H9 (cell line): ENCODE data around the gene PTRHD1. TPM values are rescaled to one million over a fixed set of nuclear protein-coding genes. Genes with fewer than 3 reads are reported as not detected.

Source experiments
- DNase-seq: peaks from one replicate; pipeline ENCODE4 v3.0.0-alpha.2; 2017
- H2AFZ ChIP-seq: one replicate; pipeline ENCODE4 v1.6.1; 2013; ENCODE audit warnings: mild to moderate bottlenecking, low read length, control low read depth, moderate library complexity
- H2AK5ac ChIP-seq: 2 replicates; pipeline ENCODE4 v1.6.1; 2013; ENCODE audit warnings: low read length, control low read depth, mixed read lengths; ENCODE audit not compliant: insufficient read length
- H2BK120ac ChIP-seq: one replicate; pipeline ENCODE4 v1.6.1; 2013; ENCODE audit warnings: low read depth, mild to moderate bottlenecking, low read length, control low read depth, inconsistent platforms; ENCODE audit not compliant: poor library complexity, severe bottlenecking
- H2BK12ac ChIP-seq: 2 replicates; pipeline ENCODE4 v1.6.1; 2013; ENCODE audit warnings: low read length, control low read depth, mixed read lengths, low read depth; ENCODE audit not compliant: insufficient read length
- H2BK15ac ChIP-seq: 2 replicates; pipeline ENCODE4 v1.6.1; 2013; ENCODE audit warnings: low read depth, low read length, control low read depth
- H2BK20ac ChIP-seq: one replicate; pipeline ENCODE4 v1.6.1; 2013; ENCODE audit warnings: low read depth, mild to moderate bottlenecking, low read length, control low read depth, inconsistent platforms; ENCODE audit not compliant: poor library complexity, severe bottlenecking
- H2BK5ac ChIP-seq: 2 replicates; pipeline ENCODE4 v1.6.1; 2013; ENCODE audit warnings: low read length, control low read depth, mixed read lengths; ENCODE audit not compliant: insufficient read length
- H3K14ac ChIP-seq: 2 replicates; pipeline ENCODE4 v1.6.1; 2013; ENCODE audit warnings: low read length, control low read depth; ENCODE audit not compliant: insufficient read depth
- H3K18ac ChIP-seq: 2 replicates; pipeline ENCODE4 v1.6.1; 2013; ENCODE audit warnings: low read depth, mild to moderate bottlenecking, mixed read lengths, low read length, control low read depth; ENCODE audit not compliant: insufficient read length
- H3K23ac ChIP-seq: 2 replicates; pipeline ENCODE4 v1.6.1; 2013; ENCODE audit warnings: low read length, control low read depth, mixed read lengths, low read depth; ENCODE audit not compliant: insufficient read length
- H3K23me2 ChIP-seq: 2 replicates; pipeline ENCODE4 v1.6.1; 2013; ENCODE audit warnings: low read depth, mild to moderate bottlenecking, mixed read lengths, low read length, control low read depth; ENCODE audit not compliant: insufficient read length, poor library complexity, severe bottlenecking
- H3K27ac ChIP-seq: 2 replicates; pipeline ENCODE4 v1.5.1; 2013; ENCODE audit warnings: low read length, control low read depth, mixed read lengths, low read depth; ENCODE audit not compliant: insufficient read length
- H3K27me3 ChIP-seq: 2 replicates; pipeline ENCODE4 v1.6.1; 2013; ENCODE audit warnings: low read length, control low read depth, inconsistent platforms; ENCODE audit not compliant: insufficient read depth
- H3K4ac ChIP-seq: 2 replicates; pipeline ENCODE4 v1.6.1; 2013; ENCODE audit warnings: low read depth, mild to moderate bottlenecking, control low read depth, inconsistent platforms, low read length, moderate library complexity
- H3K4me1 ChIP-seq: 2 replicates; pipeline ENCODE4 v1.6.1; 2013; ENCODE audit warnings: low read length, control low read depth, inconsistent platforms; ENCODE audit not compliant: insufficient read depth
- H3K4me2 ChIP-seq: 2 replicates; pipeline ENCODE4 v1.6.1; 2013; ENCODE audit warnings: low read length, control low read depth, mixed read lengths; ENCODE audit not compliant: insufficient read length, insufficient read depth
- H3K56ac ChIP-seq: 2 replicates; pipeline ENCODE4 v1.6.1; 2013; ENCODE audit warnings: low read depth, mild to moderate bottlenecking, mixed read lengths, low read length, control low read depth; ENCODE audit not compliant: insufficient read length
- H3K79me1 ChIP-seq: 2 replicates; pipeline ENCODE4 v1.6.1; 2013; ENCODE audit warnings: low read depth, mild to moderate bottlenecking, moderate library complexity, low read length, control low read depth, inconsistent platforms; ENCODE audit not compliant: insufficient read depth, poor library complexity, severe bottlenecking
- H3K79me2 ChIP-seq: 2 replicates; pipeline ENCODE4 v1.6.1; 2013; ENCODE audit warnings: low read length, control low read depth, inconsistent platforms; ENCODE audit not compliant: insufficient read depth
- H3K9ac ChIP-seq: 2 replicates; pipeline ENCODE4 v1.6.1; 2013; ENCODE audit warnings: low read length, control low read depth, mixed read lengths; ENCODE audit not compliant: insufficient read length; ENCODE audit errors: extremely low read depth
- H3K9me3 ChIP-seq: one replicate; pipeline ENCODE4 v1.6.1; 2013; ENCODE audit warnings: low read depth, low read length, inconsistent platforms; ENCODE audit not compliant: control insufficient read depth
- H3T11ph ChIP-seq: one replicate; pipeline ENCODE4 v1.6.1; 2013; ENCODE audit warnings: mild to moderate bottlenecking, low read length, control low read depth, inconsistent platforms
- H4K20me1 ChIP-seq: one replicate; pipeline ENCODE4 v1.6.1; 2013; ENCODE audit not compliant: control insufficient read depth, insufficient read length, insufficient read depth
- H4K5ac ChIP-seq: 2 replicates; pipeline ENCODE4 v1.6.1; 2013; ENCODE audit warnings: low read depth, mild to moderate bottlenecking, mixed read lengths, low read length, control low read depth; ENCODE audit not compliant: insufficient read length
- H4K8ac ChIP-seq: replicated peaks from 2 replicates; pipeline ENCODE4 v1.6.1; 2013; ENCODE audit warnings: low read length, control low read depth, mixed read lengths, low read depth; ENCODE audit not compliant: insufficient read length
- H4K91ac ChIP-seq: 2 replicates; pipeline ENCODE4 v1.6.1; 2013; ENCODE audit warnings: low read depth, mild to moderate bottlenecking, moderate library complexity, mixed read lengths, low read length, control low read depth; ENCODE audit not compliant: insufficient read length
- H3K27ac Mint-ChIP-seq, 3 experiments: 2 replicates in 2 of 3; 3 replicates in 1 of 3; pipeline ENCODE4 v1.8.0; 2020 to 2021; ENCODE audit warnings: mixed read lengths in 3 of 3, mild to moderate bottlenecking in 1 of 3, moderate library complexity in 1 of 3
- H3K27me3 Mint-ChIP-seq: 2 replicates; pipeline ENCODE4 v1.8.0; 2021; ENCODE audit warnings: low read depth, mild to moderate bottlenecking, moderate library complexity, mixed read lengths
- H3K36me3 Mint-ChIP-seq, 3 experiments: 2 replicates in 2 of 3; 3 replicates in 1 of 3; pipeline ENCODE4 v1.8.0; 2020 to 2021; ENCODE audit warnings: low read depth in 3 of 3, mixed read lengths in 3 of 3; ENCODE audit not compliant: insufficient read depth in 1 of 3
- H3K4me1 Mint-ChIP-seq, 2 experiments: 2 replicates each; pipeline ENCODE4 v1.8.0; 2020; ENCODE audit warnings: mixed read lengths in 2 of 2
- H3K4me3 Mint-ChIP-seq, 2 experiments: 2 replicates in 1 of 2; 3 replicates in 1 of 2; pipeline ENCODE4 v1.8.0; 2020 to 2021; ENCODE audit warnings: mild to moderate bottlenecking in 2 of 2, mixed read lengths in 2 of 2, moderate library complexity in 1 of 2
- H3K9me3 Mint-ChIP-seq, 2 experiments: 2 replicates in 1 of 2; 3 replicates in 1 of 2; pipeline ENCODE4 v1.8.0; 2020; ENCODE audit warnings: mild to moderate bottlenecking in 2 of 2, mixed read lengths in 2 of 2, moderate library complexity in 1 of 2
- CTCF ChIP-seq: fragments of 200-600 bp; sonication (generic); conservative IDR thresholded peaks from 3 replicates; pipeline ENCODE4 v1.8.0; 2021; ENCODE audit warnings: antibody characterized with exemption, mild to moderate bottlenecking
- WGBS: extraction: QIAGEN DNeasy Blood & Tissue Kit; methylation state at CpG from one replicate; pipeline ENCODE4 v1.1.7; 2013; ENCODE audit warnings: missing lambda C conversion rate, low lambda C conversion rate, mixed read lengths; ENCODE audit not compliant: insufficient read length; ENCODE audit errors: extremely low coverage; 5-methylcytosine and 5-hydroxymethylcytosine counted together
- total RNA-seq: library from RNA; stranded (reverse); gene quantifications from 2 replicates; pipeline ENCODE4 v1.2.1, GENCODE V29; 2021

PTRHD1 gene
- total RNA-seq, 1 experiment from 2014 or later, result 43.7 TPM

DNA sequence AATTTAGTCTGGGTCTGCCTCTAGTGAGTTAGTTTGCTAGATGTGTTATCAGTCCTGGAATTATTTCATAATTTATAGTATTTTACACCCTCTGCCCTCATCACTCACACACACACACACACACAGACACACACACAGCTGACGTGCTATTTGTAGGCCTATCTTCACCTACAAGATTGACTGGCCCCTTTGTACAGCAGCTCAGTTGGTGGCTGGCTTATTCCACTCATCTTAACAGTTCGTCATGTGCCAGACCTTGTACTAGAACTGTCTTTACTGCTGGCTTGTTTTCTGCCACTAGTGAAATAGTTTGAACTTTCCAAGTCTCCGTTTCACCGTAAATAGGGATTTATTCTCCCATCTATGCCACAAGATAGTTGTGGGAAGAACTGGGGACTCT lies 21.3 kb upstream of the PTRHD1 start:
- H2BK5ac ChIP-seq, result no peak overlapping the region
- no peak overlapping the region for H2BK12ac ChIP-seq
- no peak overlapping the region for H4K5ac ChIP-seq
- H3K79me1 ChIP-seq, result no peaks in the 10 kb centered on the region
- no peak overlapping the region for H3K4me3 Mint-ChIP-seq
- H3K23me2 ChIP-seq, result no peaks in the 10 kb centered on the region
- no peak overlapping the region for H3K14ac ChIP-seq
- no peaks in the 10 kb centered on the region for H4K20me1 ChIP-seq
- H3K4me1 ChIP-seq, result no peaks in the 10 kb centered on the region
- H3K27me3 ChIP-seq, result no peaks in the 10 kb centered on the region
- no CpG with 5 or more reads among the region's 4 CpGs for WGBS
- no peak overlapping the region for H3K56ac ChIP-seq
- H2AFZ ChIP-seq, result no peak overlapping the region
- H3K79me2 ChIP-seq, result peaks cover 2% of the 10 kb centered on the region; the same call in 1 of the 2 replicates
- H3K27ac ChIP-seq, result no peak overlapping the region
- H3K23ac ChIP-seq, result no peak overlapping the region
- no peaks in the 10 kb centered on the region for H3K9me3 ChIP-seq
- peaks cover 0 to 3% of the 10 kb centered on the region in 2 experiments; a peak in 1 of 5 replicates for H3K9me3 Mint-ChIP-seq
- H2BK20ac ChIP-seq, result no peak overlapping the region
- H3K36me3 Mint-ChIP-seq, result peaks cover 45 to 74% (median 73%) of the 10 kb centered on the region in 3 experiments
- H4K91ac ChIP-seq, result no peak overlapping the region
- no peak overlapping the region for H2BK15ac ChIP-seq
- DNase-seq, result no peak
- H3K4me1 Mint-ChIP-seq, result peaks cover 0 to 7% of the 10 kb centered on the region in 2 experiments; a peak in 3 of 4 replicates
- no peak overlapping the region for H3T11ph ChIP-seq
- no peak overlapping the region for H3K18ac ChIP-seq
- no peak overlapping the region for H2BK120ac ChIP-seq
- H4K8ac ChIP-seq, result no peak overlapping the region
- H3K4ac ChIP-seq, result no peak overlapping the region
- no peak overlapping the region for H3K4me2 ChIP-seq
- no peak overlapping the region for H2AK5ac ChIP-seq
- TF ChIP-seq CTCF, result no peak
- no peaks in the 10 kb centered on the region; the same call in 1 of the 2 replicates for H3K27me3 Mint-ChIP-seq
- no peak overlapping the region for H3K9ac ChIP-seq
- H3K27ac Mint-ChIP-seq, result no peak overlapping the region
